GM12878 (cell line): ENCODE results near the gene CUTA. TPM values are rescaled to one million over a fixed set of nuclear protein-coding genes. Genes with fewer than 3 reads are reported as not detected.

Source experiments
- ATAC-seq: fragments of 200-7000 bp; cut with Tn5 transposase; 3 replicates; pipeline ENCODE4 v1.9.1; 2020; ENCODE audit warnings: mild to moderate bottlenecking, moderate library complexity
- BruUV-seq: library from RNA; stranded (reverse); fragments of 400-500 nt; replicated peaks from 2 replicates; lab custom pipeline; 2021; lab: Mats Ljungman, UMichigan
- CTCF ChIA-PET: fragments of 300-600 bp; sonication (Branson Sonifier 250); formaldehyde crosslinking; extraction: SDS; loops from one replicate; lab custom pipeline; 2021; ENCODE audit warnings: inconsistent platforms; lab: Yijun Ruan, JAX
- POLR2A ChIA-PET: fragments of 350-600 bp; formaldehyde crosslinking; extraction: SDS; loops from one replicate; lab custom pipeline; 2021; ENCODE audit warnings: inconsistent platforms; lab: Charles Lee
- RAD21 ChIA-PET: fragments of 300-600 bp; sonication (Branson Sonifier 250); formaldehyde crosslinking; loops from one replicate; lab custom pipeline; 2023; ENCODE audit warnings: antibody characterized with exemption; ENCODE audit not compliant: unreplicated experiment; lab: Charles Lee
- SMC1A ChIA-PET: fragments of 300-600 bp; sonication (Branson Sonifier 250); formaldehyde crosslinking; loops from one replicate; lab custom pipeline; 2023; ENCODE audit not compliant: unreplicated experiment, uncharacterized antibody; lab: Charles Lee
- DNase-seq: peaks from one replicate; pipeline ENCODE4 v3.0.0-alpha.2; 2011; ENCODE audit warnings: low read depth, low spot score
- FAIRE-seq: peaks from 3 replicates; lab custom pipeline; 2011; peaks lifted over from hg19 to GRCh38; lab: Jason Lieb, UNC
- H2AFZ ChIP-seq: 2 replicates; pipeline ENCODE4 v1.6.0; 2011; ENCODE audit warnings: low read depth, low read length, control low read depth; ENCODE audit not compliant: control insufficient read depth
- H3K27ac ChIP-seq: 2 replicates; pipeline ENCODE4 v1.5.1; 2011; ENCODE audit warnings: control low read depth; ENCODE audit not compliant: control insufficient read depth, insufficient read depth
- H3K27me3 ChIP-seq, 2 experiments: replicated peaks in 1 of 2; 2 replicates each; pipeline versions ENCODE4 v1.6.0 to v1.6.1; 2011; ENCODE audit warnings: low read length in 1 of 2; ENCODE audit not compliant: control insufficient read depth in 2 of 2, insufficient read depth in 2 of 2
- H3K36me3 ChIP-seq, 2 experiments: 2 replicates each; pipeline ENCODE4 v1.5.1; 2011; ENCODE audit warnings: low read length in 1 of 2; ENCODE audit not compliant: control insufficient read depth in 2 of 2, insufficient read depth in 2 of 2
- H3K4me1 ChIP-seq: 2 replicates; pipeline ENCODE4 v1.6.1; 2011; ENCODE audit warnings: mild to moderate bottlenecking, low read length, moderate library complexity, mixed read lengths; ENCODE audit not compliant: control insufficient read depth, insufficient read depth
- H3K4me2 ChIP-seq: 2 replicates; pipeline ENCODE4 v1.6.0; 2011; ENCODE audit warnings: control low read depth; ENCODE audit not compliant: control insufficient read depth, insufficient read depth
- H3K4me3 ChIP-seq: fragments of 200-600 bp; sonication (generic); 2 replicates; pipeline ENCODE4 v1.5.1; 2016
- H3K79me2 ChIP-seq: 2 replicates; pipeline ENCODE4 v1.6.0; 2011; ENCODE audit warnings: low read length; ENCODE audit not compliant: control insufficient read depth, insufficient read depth
- H3K9ac ChIP-seq: 2 replicates; pipeline ENCODE4 v1.8.0; 2011; ENCODE audit warnings: low read length, control low read depth, mixed read lengths; ENCODE audit not compliant: control insufficient read depth, insufficient read depth
- H3K9me3 ChIP-seq: replicated peaks from 3 replicates; pipeline ENCODE4 v1.5.1; 2011; ENCODE audit warnings: mild to moderate bottlenecking, low read length; ENCODE audit not compliant: control insufficient read depth, insufficient read depth
- H4K20me1 ChIP-seq: 2 replicates; pipeline ENCODE4 v1.6.0; 2011; ENCODE audit not compliant: control insufficient read depth, insufficient read depth
- E2F8 ChIP-seq: fragments of 450-650 bp; IDR thresholded peaks from 2 replicates; pipeline ENCODE4 v1.6.1; 2018; ENCODE audit warnings: mild to moderate bottlenecking, low read depth, moderate library complexity; ENCODE audit not compliant: partially characterized antibody
- KDM1A ChIP-seq: fragments of 200-600 bp; sonication (generic); IDR thresholded peaks from 2 replicates; pipeline ENCODE4 v1.6.1; 2016; ENCODE audit warnings: borderline replicate concordance
- NR2C1 ChIP-seq: fragments of 450-650 bp; IDR thresholded peaks from 2 replicates; pipeline ENCODE4 v1.6.1; 2017; ENCODE audit warnings: antibody characterized with exemption, mild to moderate bottlenecking, moderate library complexity
- NR2C2 ChIP-seq: IDR thresholded peaks from 2 replicates; pipeline ENCODE4 v1.6.1; 2011; ENCODE audit warnings: borderline replicate concordance, low read depth; ENCODE audit not compliant: control insufficient read depth, insufficient read length
- RELA ChIP-seq: fragments of 450-650 bp; IDR thresholded peaks from 2 replicates; pipeline ENCODE4 v1.8.0; 2014; ENCODE audit warnings: borderline replicate concordance; ENCODE audit not compliant: partially characterized antibody
- SUZ12 ChIP-seq: fragments of 200-600 bp; sonication (generic); IDR thresholded peaks from one replicate; pipeline ENCODE4 v1.6.1; 2018; ENCODE audit warnings: antibody characterized with exemption, mild to moderate bottlenecking; ENCODE audit not compliant: unreplicated experiment
- WGBS: methylation state at CpG from one replicate; pipeline ENCODE4 v1.1.6; 2016; ENCODE audit warnings: low lambda C conversion rate; ENCODE audit not compliant: insufficient replicate concordance, insufficient coverage; ENCODE audit errors: missing lambda C conversion rate; 5-methylcytosine and 5-hydroxymethylcytosine counted together
- in situ Hi-C: fragments of 300-500 bp; cut with MboI; formaldehyde crosslinking; loops from 9 replicates; pipeline ENCODE4 v1.14.3; 2018; ENCODE audit warnings: mixed read lengths
- intact Hi-C: fragments of 100-400 bp; cut with micrococcal nuclease; formaldehyde crosslinking; loops from one replicate; pipeline ENCODE4 v1.14.2; 2022; ENCODE audit not compliant: unreplicated experiment
- polyA plus RNA-seq, 11 experiments: library from polyadenylated mRNA; depleted of rRNA in 4 of 11; unstranded in 6 of 11; stranded (reverse) in 5 of 11; fragments of >200 nt; fragmentation: Nextera tagmentation in 4 of 11; fragmentation: Illumina TruSeq in 1 of 11; extraction: Ambion mirVana in 4 of 11; extraction: Trizol in 1 of 11; gene quantifications; 1 replicate in 1 of 11; 2 replicates in 10 of 11; pipeline versions ENCODE4 v1.2.1 to v1.2.3, GENCODE V29; 2011 to 2016; ENCODE audit warnings: inconsistent platforms in 2 of 11, missing spikeins in 2 of 11, low read depth in 1 of 11
- total RNA-seq, 4 experiments: library from RNA; depleted of rRNA in 3 of 4; stranded (reverse); fragments of >200 nt in 3 of 4; fragmentation: Illumina TruSeq in 1 of 4; extraction: Trizol in 1 of 4; gene quantifications; 2 replicates each; pipeline versions ENCODE4 v1.2.1 to v1.2.3, GENCODE V29; 2013 to 2021

The CUTA gene
- total and polyA plus RNA-seq, 10 of the 15 experiments (the other 5 are each of a cell fraction or from before 2014, with no cell fraction given), result 102 to 293 (median 189) TPM

DNA sequence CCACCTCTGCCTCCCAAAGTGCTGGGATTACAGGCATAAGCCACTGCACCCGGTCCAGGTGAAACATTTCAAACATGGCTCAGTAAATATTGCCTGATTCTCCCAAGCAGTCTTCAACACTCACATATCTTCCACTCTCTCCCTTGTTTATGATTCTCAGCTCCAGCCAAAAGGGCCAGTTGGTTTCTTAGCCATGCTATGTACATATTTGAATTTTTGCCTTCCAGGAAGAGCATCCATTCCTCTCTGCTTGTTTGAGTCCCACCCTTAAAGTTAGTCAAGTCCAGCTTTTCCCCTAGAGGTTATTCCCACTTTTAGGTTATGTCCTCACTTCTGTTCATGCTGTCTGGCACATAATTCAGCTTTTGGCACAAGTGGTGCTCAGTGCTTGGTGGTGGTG, 20.4 kb downstream of the CUTA start:
- no peak overlapping the region for H3K4me3 ChIP-seq
- no peak for ATAC-seq
- TF ChIP-seq NR2C2 (no peak), RELA (no peak), NR2C1 (no peak), E2F8 (no peak), KDM1A (no peak), SUZ12 (no peak)
- H3K4me1 ChIP-seq, result no peaks in the 10 kb centered on the region; the same call in 1 of the 2 replicates
- no peaks in the 10 kb centered on the region for H3K9me3 ChIP-seq
- H3K27me3 ChIP-seq, result no peaks in the 10 kb centered on the region
- WGBS, result 80% methylated on average over 1 of the region's 1 CpG
- H2AFZ ChIP-seq, result no peak overlapping the region
- peaks cover 9 to 10% of the 10 kb centered on the region in 2 experiments for H3K36me3 ChIP-seq
- no peak for DNase-seq
- no peak for FAIRE-seq
- no TSS peak for BruUV-seq
- ChIA-PET POLR2A (interaction anchor here (0.6 to 1.0 kb wide), 4 partner anchors 14 to 182 kb away, joined by 3 to 8 read pairs (median 4); partner anchors contain the start of genes BAK1 and ZBTB22), CTCF (interaction anchor here (0.9 to 1.0 kb wide), 2 partner anchors 18 to 21 kb away, joined by 3 to 4 read pairs; partner anchors contain the start of gene CUTA), RAD21 (no interaction called here), SMC1A (interaction anchor here (0.7 to 1.6 kb wide), 3 partner anchors 11 to 444 kb away, joined by 3 read pairs; no protein-coding TSS in a partner anchor)
- H3K9ac ChIP-seq, result no peak overlapping the region
- peaks cover 57% of the 10 kb centered on the region for H3K79me2 ChIP-seq
- no peak overlapping the region for H3K4me2 ChIP-seq
- in situ Hi-C loops, result no loop called here
- intact Hi-C loops, result no loop called here
- H4K20me1 ChIP-seq, result no peaks in the 10 kb centered on the region
- H3K27ac ChIP-seq, result no peak overlapping the region
